HG03139 (cell line): ENCODE results near the gene KRTAP5-4.
A peak's percentile ranks its signal among the peaks of the same experiment; 100 is the strongest.
"Not testable (repeated sequence)": the region's sequence is repeated elsewhere in the genome, so short reads cannot be mapped to it uniquely, and the experiment has no call there.

ENCODE experiments used
- ATAC-seq: cut with Tn5 transposase; IDR thresholded peaks from one replicate; pipeline ENCODE4 v1.9.1; 2021; ENCODE audit not compliant: unreplicated experiment

KRTAP5-4 gene

DNA sequence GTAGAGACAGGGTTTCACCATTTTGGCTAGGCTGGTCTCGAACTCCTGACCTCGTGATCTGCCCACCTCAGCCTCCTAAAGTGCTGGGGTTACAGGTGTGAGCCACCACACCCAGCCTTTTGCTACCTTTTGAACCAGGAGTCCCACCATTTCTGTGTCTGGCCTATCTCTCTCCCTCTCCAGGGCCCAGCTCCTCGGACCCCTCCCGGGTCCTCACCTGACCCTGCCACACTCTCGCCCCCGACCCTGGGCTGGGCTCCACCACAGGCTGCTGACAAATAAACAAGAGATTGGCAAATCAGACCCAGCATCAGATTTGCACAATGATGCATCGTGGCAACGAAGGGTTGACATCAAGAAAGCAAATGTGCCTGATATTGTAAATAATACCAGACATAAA lies 16.4 kb upstream of the KRTAP5-4 start:
- ATAC-seq: no peak

DNA sequence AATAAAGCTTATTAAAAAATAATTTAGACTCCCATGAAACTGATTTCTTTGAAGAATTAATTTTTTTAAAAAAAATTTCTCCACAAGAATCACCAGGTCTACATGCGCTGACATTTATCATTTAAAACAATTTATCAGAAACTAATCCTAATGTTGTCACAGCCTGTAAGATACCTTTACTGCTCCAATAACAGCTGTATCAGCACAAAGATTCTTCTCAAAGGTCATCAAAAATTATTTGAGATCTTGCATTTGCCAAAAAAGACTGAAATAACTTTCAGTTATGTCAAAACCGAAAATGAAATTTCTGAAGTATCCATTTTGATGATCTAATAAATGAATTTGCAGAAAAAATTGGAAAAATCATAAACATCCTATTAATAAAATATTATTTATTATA lies 15.7 kb upstream of the KRTAP5-4 start:
- no peak for ATAC-seq

DNA sequence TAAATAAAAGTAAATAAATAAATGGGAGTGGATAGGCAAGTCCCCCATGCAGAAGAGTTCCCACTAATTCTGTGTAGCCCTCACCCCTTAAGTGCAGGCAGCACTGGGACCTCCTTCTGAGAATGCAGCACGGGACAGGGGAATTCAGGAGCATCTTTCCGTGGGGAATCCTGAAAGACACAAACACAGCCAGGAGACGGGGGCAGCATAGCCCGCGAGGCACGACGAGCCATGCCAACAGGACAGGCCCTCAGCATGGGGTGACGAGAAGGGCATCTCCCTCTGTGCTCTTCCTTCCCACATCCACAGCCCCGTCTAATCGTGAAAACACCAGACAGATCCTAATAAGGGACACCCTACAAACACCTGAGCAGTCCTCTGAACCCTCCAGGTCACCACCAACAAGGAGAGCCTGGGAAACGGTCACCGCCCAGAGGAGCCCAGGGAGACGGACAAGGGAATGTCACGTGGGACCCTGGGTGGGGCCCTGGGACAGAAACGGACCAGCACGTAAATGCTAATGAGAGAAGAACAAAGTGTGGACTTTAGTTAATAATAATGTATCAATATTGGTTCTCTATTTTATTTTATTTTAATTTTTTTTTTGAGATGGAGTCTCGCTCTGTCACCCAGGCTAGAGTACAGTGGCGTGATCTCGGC lies 14.5 kb upstream of the KRTAP5-4 start:
- no peak for ATAC-seq

DNA sequence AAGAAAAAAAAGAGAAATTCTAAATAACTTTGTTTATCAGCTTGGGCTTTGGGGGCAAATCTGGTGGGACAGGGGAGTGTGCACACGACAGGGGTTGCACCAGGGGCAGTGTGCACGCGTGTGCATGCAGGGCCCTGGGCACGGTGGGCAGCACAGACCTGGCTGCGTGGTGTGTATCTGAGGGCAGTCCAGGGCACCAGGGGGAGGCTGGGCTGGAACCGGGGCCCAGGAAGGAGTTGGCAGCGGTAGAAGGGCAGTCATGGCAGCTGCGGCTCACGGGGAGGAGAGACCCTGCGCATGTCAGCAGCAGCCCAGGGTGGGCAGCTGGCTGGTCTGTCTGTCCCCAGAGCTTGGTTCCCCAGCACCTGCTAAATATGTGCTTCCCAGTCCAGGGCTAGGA lies 11.9 kb upstream of the KRTAP5-4 start:
- ATAC-seq: no peak

DNA sequence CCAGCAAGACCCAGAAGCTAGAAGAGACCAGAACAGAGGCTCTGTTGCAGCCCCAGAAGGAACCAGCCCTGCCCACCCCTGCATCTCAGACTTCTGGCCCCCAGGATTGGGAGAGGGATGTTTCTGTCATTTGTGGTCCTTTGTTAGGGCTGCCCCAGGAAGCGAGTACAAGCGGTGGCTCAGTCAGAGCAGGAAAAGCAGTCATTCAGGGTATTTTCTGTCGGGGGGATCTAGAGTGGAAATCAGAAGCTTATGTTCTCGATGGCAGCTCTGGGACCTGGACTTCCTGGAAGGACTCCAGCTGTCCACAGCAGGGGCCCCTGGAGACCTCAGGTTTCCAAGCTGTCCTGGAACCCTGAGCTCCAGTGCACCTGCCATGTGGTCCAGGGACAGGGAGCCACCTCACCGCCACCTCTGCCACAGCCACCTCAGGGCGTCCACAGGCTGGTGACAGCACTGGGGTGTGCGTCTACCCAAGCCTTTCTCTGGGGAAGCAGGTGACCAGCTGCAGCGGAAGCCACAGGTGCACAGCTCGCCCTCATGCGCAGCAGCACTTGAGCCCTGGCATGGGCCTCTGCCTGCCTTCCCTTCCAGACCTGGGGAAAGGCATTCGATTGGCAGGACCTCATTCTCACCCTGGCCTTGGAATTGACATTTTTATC lies 10.2 kb upstream of the KRTAP5-4 start:
- no peak for ATAC-seq

DNA sequence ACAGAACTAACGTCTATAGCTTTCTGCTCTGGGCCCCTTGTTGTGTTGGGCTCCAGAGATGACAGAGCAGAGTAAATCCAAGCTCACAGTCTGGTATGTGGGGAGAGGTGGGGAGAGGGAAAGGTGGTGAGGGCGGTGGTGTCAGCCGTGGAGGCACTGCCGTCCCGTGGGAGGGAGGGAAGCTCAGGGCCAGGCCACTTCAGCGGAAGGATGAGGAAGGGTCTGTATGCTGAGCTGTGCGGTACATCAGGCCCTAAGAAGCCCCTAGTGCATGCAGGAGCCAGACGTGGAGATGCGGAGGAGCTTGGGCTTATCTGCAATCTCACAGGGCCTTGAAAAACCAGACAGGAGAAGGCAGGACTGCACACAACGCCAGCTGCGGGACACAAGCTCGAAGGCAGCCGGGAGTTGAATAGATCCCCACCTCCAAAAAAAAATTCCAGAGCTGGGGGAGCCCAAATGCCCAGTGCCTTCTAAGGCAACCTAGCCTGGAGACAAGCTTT lies 9.2 kb upstream of the KRTAP5-4 start:
- ATAC-seq: no peak

DNA sequence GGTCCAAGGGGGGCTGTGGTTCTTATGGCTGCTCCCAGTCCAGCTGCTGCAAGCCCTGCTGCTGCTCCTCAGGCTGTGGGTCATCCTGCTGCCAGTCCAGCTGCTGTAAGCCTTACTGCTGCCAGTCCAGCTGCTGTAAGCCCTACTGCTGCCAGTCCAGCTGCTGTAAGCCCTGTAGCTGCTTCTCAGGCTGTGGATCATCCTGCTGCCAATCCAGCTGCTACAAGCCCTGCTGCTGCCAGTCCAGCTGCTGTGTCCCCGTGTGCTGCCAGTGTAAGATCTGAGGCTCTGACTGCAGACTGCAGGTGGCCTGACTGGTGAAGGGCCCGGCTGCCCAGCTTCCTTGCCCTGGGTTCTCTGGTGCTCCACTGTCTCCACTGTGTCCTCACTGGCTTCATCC lies 8.3 kb upstream of the KRTAP5-4 start:
- ATAC-seq: no peak

DNA sequence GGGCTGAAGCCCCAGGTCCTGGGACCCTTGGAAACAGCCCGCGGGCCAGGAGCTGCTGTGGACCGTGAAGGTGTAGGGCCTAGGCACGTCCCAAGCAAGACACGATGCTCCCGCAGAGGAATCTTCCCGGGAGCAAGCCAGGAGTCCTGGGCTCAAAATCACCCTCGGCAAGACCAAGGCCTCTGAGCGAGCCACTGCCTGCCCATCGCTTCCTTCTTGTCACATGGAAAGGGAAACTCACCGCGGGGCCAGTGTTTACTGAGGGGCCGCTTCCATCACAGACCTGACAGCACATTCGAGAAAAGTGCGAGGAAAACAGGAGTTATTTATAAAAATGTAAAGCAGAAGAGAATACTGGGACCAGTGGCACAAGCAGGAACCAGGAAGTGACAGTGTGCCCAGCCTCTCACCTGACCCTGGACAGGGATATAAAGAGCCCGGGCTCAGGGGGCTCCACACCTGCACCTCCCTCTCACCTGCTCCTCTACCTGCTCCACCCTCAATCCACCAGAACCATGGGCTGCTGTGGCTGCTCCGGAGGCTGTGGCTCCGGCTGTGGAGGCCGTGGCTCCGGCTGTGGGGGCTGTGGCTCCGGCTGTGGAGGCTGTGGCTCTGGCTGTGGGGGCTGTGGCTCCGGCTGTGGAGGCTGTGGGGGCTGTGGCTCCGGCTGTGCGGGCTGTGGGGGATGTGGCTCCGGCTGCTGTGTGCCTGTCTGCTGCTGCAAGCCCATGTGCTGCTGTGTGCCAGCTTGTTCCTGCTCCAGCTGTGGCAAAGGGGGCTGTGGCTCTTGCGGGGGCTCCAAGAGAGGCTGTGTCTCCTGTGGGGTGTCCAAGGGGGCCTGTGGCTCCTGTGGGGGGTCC lies 7.6 kb upstream of the KRTAP5-4 start, which contains the start of gene KRTAP5-5:
Gene KRTAP5-5 (plus strand): TSS at position 450 of the 860 bp plus-strand sequence. CDS start 66 bp downstream, at position 516.
- ATAC-seq: no peak

DNA sequence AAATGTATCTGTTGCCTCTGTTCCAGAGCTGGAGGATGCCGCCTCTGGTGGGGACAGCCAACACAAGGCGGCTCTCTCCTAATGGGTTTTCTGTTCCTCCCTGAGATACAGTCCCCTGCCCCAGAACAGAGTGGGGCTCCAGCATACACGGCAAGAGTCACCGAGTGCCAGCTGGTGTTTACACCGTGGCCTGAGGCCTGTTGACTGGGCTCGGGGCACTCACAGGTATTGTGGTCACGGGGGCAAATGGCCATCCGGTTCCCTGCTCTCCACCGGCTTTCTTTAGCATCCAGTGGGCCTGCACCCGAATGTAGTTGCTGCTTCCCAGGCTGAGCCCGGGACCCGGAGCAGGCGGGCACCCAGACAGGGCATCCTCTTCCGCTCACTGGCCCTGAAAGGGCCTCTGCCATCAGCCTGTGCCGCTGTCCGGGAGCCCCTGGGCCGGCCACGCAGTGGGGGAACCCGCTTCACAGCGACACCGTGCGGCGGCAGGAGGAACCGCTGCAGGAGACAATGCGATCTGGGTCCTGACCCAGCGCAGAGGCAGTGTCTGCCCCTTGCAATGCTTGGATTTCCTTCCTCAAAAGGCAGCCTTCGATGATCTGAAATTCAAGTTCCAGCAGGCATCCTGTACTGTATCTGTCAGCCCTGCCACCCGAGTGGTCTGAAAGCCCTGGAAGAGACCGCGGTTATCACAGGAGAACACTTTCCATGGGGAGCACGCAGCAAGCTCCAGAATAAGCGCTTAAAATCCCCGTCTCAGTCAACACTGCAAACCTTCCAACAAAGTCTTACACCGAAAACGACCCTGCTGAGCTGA lies 6.8 kb upstream of the KRTAP5-4 start:
- ATAC-seq: no peak

DNA sequence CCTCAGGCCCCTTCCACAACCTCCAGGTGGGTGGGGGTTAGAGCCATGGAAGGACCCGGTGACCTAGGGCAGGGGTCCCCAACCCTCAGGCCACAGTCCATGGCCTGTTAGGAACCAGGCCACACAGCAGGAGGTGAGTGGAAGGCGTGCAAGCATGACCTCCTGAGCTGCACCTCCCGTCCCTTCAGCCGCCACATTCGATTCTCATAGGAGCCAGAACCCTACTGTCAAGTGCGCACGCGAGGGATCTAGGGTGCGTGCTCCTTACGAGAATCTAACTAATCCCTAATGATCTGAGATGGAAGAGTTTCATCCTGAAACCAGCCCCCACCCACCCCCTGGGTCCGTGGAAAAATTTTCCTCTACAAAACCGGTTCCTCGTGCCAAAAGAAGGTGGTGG lies 3.6 kb upstream of the KRTAP5-4 start:
- ATAC-seq: no peak

DNA sequence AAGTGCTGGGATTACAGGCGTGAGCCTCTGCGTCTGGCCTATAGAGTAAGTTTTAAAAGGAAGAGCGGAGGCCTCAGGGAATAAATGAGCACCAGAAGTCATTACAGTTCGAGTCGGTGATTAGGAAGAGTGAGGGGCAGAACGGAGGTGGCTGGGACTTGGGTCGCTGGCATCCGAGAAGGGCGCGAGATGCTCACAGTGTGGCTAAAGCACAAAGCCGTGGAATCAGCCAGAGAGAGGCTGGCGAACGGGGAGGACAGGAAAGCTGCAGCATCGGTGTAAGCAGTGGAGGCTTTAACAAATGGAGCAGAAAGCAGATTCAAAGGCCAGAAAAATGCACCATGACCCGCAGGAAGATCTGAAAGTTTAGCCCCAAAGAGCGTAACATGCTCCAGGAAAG lies 2.7 kb upstream of the KRTAP5-4 start:
- no peak for ATAC-seq

DNA sequence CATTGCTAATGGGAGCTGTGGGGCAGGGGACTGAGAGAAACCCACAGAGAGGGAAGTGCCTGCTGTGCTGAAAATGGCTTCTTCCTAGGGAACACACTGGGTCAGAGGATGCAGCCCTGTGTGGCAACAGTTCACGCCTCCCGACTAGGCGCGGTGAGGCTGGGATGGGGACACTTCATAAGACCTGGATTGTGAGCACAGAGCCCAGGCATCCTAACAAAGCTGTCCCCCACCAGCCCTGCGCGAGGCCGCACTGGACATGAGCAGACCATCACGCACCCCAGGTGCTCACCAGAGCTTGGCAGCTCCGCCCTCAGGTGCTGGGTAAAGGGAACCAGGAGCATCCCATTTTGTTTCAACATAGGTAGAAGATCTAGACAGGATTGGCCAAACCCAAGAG lies 1.8 kb upstream of the KRTAP5-4 start:
- ATAC-seq: no peak

DNA sequence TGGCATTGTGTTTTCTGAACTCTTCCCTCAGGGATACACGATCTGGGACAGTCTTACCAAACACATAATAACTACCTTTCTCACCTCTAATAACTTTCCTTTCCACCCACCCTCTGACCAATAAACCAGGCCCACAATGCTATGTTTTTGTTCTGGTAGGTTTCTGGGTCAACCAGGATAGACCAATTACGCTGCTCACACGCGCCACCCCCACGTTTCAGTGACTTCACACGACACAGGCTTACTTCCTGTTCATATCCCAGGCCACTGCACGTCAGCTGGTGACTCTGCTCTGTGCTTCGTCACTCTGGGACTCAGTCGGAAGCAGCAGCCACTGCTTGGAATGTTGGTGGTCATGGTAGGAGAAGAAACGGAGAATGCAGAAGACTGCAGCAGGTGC lies 2.5 kb downstream of the KRTAP5-4 start:
- ATAC-seq: no peak

DNA sequence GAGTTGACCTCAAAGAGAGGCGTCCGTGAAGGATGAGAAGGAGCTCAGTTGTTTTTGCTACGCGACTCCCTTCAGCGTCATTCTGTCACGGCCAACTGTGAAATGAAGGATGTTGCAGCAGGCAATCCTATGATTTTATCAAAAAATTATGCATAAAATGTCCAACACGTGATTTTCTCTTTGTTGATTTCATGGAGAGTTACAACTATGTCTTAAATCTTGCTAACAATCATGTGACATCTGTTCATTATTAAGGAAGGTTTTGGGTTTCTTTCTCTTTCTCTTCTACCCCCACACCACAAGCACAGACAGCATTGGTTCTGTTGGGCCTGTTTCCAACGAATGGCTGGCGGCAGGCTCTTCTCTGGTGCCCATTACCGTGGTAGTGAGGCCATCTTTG lies 3.7 kb downstream of the KRTAP5-4 start:
- no peak for ATAC-seq

DNA sequence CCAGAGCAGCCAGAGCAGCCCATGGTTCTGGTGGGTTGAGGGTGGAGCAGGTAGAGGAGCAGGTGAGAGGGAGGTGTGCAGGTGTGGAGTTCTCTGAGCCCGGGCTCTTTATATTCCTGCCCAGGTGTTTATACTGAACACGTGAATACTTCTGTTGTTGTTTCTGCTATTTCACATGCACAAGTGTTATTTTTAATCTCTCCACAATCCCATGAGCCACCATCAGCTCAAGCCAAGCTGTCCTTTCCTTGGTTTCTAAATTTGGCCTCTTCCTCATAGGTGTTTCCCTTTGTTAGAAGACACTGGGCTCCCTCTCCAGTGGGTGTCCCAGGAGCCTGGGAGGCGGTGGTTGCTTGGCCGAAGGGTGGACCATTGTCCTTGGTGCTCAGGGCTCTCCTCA lies 13.6 kb downstream of the KRTAP5-4 start, which contains the start of gene KRTAP5-3:
Gene KRTAP5-3 (minus strand): TSS at position 101 of the 400 bp plus-strand sequence. CDS start 78 bp downstream, at position 23.
- ATAC-seq: no peak

DNA sequence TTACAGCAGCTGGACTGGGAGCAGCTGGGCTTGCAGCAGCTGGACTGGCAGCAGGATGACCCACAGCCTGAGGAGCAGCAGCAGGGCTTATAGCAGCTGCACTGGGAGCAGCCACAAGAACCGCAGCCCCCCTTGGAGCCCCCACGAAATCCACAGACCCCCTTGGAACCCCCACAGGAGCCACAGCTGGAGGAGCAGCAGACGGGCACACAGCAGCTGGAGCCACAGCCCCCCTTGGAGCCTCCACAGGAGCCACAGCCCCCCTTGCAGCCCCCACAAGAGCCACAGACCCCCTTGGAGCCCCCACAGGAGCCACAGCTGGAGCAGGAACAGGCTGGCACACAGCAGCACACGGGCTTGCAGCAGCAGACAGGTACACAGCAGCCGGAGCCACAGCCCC lies 14.0 kb downstream of the KRTAP5-4 start:
- not testable (repeated sequence) for ATAC-seq

DNA sequence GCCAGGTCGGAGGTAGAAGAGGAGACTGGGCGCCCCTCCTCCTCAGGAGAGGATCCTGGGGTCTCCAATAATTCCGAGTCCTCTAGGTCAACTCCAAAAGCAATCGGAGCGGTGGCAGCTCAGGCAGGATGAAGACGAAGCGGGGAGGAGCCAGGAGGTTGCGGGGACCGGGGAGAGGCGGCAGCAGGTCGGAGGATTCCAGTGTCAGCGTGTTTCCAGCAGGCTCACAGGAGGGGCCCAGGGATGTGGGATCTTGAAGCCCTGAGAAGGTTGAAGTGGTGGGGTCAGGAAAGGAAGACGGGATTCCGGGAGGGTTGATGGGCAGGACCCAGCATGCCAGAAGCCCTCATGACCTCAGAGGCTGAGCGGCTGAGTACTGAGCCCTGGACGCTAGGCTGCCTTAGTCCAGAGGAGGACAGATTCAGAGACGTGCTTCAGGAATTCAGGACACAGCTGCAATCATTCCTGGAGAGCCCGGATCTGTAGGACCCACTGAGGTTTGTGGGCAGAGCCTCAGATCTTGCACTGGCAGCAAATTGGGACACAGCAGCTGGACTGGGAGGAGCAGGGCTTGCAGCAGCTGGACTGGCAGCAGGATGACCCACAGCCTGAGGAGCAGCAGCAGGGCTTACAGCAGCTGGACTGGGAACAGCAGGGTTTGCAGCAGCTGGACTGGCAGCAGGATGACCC lies 14.6 kb downstream of the KRTAP5-4 start:
- not testable (repeated sequence) for ATAC-seq

DNA sequence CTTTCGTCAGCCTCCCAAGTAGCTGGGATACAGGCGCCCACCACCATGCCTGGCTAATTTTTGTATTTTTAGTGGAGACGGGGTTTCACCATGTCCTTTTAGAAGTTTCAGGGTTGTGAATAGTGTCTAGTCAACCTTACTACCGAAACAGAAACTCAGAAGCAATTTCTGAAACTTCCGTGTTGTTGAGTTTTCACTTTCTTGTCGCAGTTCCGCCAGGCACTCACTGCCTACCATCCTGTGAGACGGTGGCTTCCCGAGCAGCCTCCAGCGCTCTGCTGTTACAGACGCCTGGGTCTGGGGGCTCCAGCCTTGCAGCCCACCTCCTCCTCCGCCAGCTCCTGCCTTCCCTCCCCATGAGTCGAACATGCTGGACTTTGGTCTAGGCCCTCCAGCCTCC lies 16.0 kb downstream of the KRTAP5-4 start:
- ATAC-seq: peak; percentile 84

DNA sequence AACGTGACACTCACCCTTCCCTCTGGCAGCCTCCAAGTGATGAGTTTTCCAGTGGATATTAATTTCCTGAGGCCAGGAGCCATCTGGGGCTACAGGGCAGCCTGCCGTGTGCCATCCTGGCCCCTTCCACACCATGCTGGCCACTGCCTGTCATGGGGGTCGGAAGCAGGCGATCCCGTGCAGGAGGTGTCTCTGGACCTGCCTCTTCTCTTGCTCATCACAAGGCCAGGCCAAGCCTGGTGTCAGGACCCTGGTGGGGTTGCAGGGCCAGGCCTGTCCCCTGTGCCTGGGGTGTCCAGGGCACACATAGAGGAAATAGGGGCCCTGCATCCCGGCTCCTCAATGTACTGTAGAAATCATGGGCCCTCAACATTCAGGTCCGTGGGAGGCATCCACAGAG lies 17.2 kb downstream of the KRTAP5-4 start:
- ATAC-seq: no peak

DNA sequence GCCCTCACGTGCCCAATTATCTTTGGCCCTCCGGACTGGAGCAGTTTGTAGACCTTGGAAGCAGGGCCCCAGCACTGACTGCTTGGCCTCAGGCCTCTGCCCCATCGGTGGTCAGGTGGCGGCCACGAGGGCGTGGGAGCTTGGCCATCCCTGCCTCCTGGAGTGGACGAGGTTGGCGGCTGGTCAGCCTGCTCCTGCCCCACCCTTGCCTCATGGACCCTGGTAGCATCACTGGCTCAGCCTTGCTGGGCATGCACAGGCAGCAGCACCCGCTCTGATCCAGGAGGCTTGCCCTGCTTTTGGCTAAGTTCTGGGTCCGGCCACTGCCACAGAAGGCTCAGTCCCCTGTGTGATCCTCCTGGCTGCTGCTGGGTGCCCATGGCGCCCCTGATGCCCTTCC lies 17.8 kb downstream of the KRTAP5-4 start:
- no peak for ATAC-seq
